Effector CD4-positive, alpha-beta T cell (primary cell): Measurements from ENCODE around the gene MTFR2.

Experiments used
- DNase-seq: peaks from one replicate; pipeline ENCODE4 v3.0.0-alpha.2; 2020

The MTFR2 gene

GRCh38 chr6:136181861-136182260 is 68.2 kb downstream of the MTFR2 start:
- DNase-seq = no peak

GRCh38 chr6:136181512-136181833 is 68.6 kb downstream of the MTFR2 start:
- no peak for DNase-seq
